Stimulated activated CD8-positive, alpha-beta memory T cell treated with anti-CD3 and anti-CD28 coated beads, Interleukin-2, amount 100 ng/mL, for 48 hours (primary cell): ENCODE measurements around the gene MYDGF.
A peak's percentile ranks its signal among the peaks of the same experiment; 100 is the strongest.
"Not testable (repeated sequence)": the region's sequence is repeated elsewhere in the genome, so short reads cannot be mapped to it uniquely, and the experiment has no call there.

Source experiments
- DNase-seq, 2 donors: peaks; one replicate each; pipeline ENCODE4 v3.0.0-alpha.2; 2020; ENCODE audit warnings: low read depth in 2 of 2

Gene MYDGF

GRCh38 chr19:4669723-4670480 lies at the start of gene MYDGF:
MYDGF (minus strand) TSS chr19:4670342; CDS start chr19:4670334, 8 bp downstream.
- DNase-seq, result peak; percentile 92 to 94

GRCh38 chr19:4719499-4719866 lies 49.3 kb upstream of the MYDGF start:
- DNase-seq, result no peak

- no peak for DNase-seq
These were observed 48.0 kb upstream of the MYDGF start for GRCh38 chr19:4717966-4718701.

- no peak for DNase-seq
These were observed 47.2 kb upstream of the MYDGF start for GRCh38 chr19:4717191-4717965.

GRCh38 chr19:4715529-4716221 lies 45.5 kb upstream of the MYDGF start:
- DNase-seq, result no peak

GRCh38 chr19:4715178-4715528 lies 45.0 kb upstream of the MYDGF start:
- not testable (repeated sequence) for DNase-seq

GRCh38 chr19:4714016-4714415 lies 43.9 kb upstream of the MYDGF start:
- no peak for DNase-seq

- no peak for DNase-seq
These were observed 43.3 kb upstream of the MYDGF start for GRCh38 chr19:4713384-4713951.

- no peak for DNase-seq
These were observed 42.6 kb upstream of the MYDGF start for GRCh38 chr19:4712771-4713170.

GRCh38 chr19:4711211-4711610 lies 41.1 kb upstream of the MYDGF start:
- no peak for DNase-seq

GRCh38 chr19:4710281-4710600 lies 40.1 kb upstream of the MYDGF start:
- no peak for DNase-seq

GRCh38 chr19:4709440-4710280 lies 39.5 kb upstream of the MYDGF start:
- no peak for DNase-seq

- DNase-seq, result no peak
These were observed 38.0 kb upstream of the MYDGF start for GRCh38 chr19:4707956-4708650.

GRCh38 chr19:4707322-4707721 lies 37.2 kb upstream of the MYDGF start:
- DNase-seq, result no peak

- no peak for DNase-seq
These were observed 35.4 kb upstream of the MYDGF start for GRCh38 chr19:4705413-4706131.

- no peak for DNase-seq
These were observed 34.2 kb upstream of the MYDGF start for GRCh38 chr19:4704317-4704673.

GRCh38 chr19:4703671-4704316 lies 33.7 kb upstream of the MYDGF start:
- DNase-seq, result no peak

- no peak for DNase-seq
These were observed 32.6 kb upstream of the MYDGF start for GRCh38 chr19:4702764-4703163.

- no peak for DNase-seq
These were observed 31.4 kb upstream of the MYDGF start for GRCh38 chr19:4701557-4701956.
